Kidney epithelial cell (primary cell): ENCODE measurements around the gene DISC1. TPM values are rescaled to one million over a fixed set of nuclear protein-coding genes. Genes with fewer than 3 reads are reported as not detected.
"Not testable (repeated sequence)": the region's sequence is repeated elsewhere in the genome, so short reads cannot be mapped to it uniquely, and the experiment has no call there.

Experiments
- DNase-seq: peaks from one replicate; pipeline ENCODE4 v3.0.0-alpha.2; 2010; ENCODE audit warnings: low read depth
- H3K27me3 ChIP-seq: 2 replicates; pipeline ENCODE4 v1.6.0; 2011; ENCODE audit warnings: low read length; ENCODE audit not compliant: control insufficient read depth, insufficient read depth
- H3K36me3 ChIP-seq: 2 replicates; pipeline ENCODE4 v1.5.1; 2011; ENCODE audit warnings: low read length; ENCODE audit not compliant: control insufficient read depth, insufficient read depth
- H3K4me3 ChIP-seq: 2 replicates; pipeline ENCODE4 v1.5.1; 2011; ENCODE audit warnings: low read depth, mild to moderate bottlenecking, control low read depth, low read length
- CTCF ChIP-seq: IDR thresholded peaks from 2 replicates; pipeline ENCODE4 v1.5.1; 2011; ENCODE audit warnings: mild to moderate bottlenecking, moderate library complexity, low read length, control low read depth, inconsistent platforms; ENCODE audit not compliant: insufficient read depth, poor library complexity, severe bottlenecking
- total RNA-seq: library from RNA; depleted of rRNA; stranded (reverse); fragments of >200 nt; gene quantifications from 2 replicates; pipeline ENCODE4 v1.2.3, GENCODE V29; 2015

The DISC1 gene
- total RNA-seq, 1 donor from 2014 or later, result 5.8 TPM

DNA sequence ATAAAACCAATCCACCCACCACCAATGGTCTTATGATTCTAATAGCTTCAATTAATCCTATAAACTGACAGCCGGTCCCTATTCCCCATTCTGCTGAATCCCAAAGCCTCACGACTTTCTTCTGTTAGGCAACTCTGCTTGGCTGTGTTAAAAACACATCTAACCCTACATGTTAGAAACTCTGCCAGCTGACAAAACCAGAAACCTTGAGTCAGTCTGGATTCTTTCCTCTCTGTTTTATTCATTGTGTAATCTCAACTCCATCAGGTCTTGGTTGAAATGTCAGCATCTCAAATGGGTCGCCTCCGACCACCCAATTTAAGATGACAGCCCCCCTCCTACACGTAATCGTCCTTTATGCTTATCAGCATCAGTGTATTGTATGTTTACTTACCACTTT lies 312.1 kb downstream of the DISC1 start:
- no peak overlapping the region for H3K4me3 ChIP-seq
- no peaks in the 10 kb centered on the region for H3K27me3 ChIP-seq
- no peak for TF ChIP-seq CTCF
- H3K36me3 ChIP-seq, result no peaks in the 10 kb centered on the region
- DNase-seq, result no peak

GRCh38 chr1:231939118-231939517 lies 312.5 kb downstream of the DISC1 start:
- H3K4me3 ChIP-seq, result no peak overlapping the region
- H3K36me3 ChIP-seq, result no peaks in the 10 kb centered on the region
- H3K27me3 ChIP-seq, result no peaks in the 10 kb centered on the region
- DNase-seq, result no peak
- no peak for TF ChIP-seq CTCF

DNA sequence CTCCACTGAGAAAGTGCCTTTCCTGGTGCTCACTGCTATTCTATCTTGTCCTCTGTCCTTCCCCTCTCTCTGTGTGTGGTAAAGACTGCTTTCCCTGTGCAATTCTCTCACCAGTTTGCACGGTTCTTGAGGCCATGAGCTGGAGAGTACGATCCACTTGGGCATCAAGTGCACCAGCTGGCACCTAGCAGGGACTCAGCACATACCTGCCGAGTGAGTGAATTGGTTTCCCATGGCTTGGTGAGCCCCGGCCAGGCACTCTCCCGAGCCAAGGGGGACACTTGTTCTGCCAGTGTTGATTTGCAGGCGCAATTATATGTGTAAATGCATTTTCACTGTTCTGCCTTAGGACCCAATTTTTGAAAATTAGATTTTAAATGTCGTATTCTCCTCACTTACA lies 313.5 kb downstream of the DISC1 start:
- no peak for TF ChIP-seq CTCF
- H3K36me3 ChIP-seq, result no peaks in the 10 kb centered on the region
- H3K4me3 ChIP-seq, result no peak overlapping the region
- no peaks in the 10 kb centered on the region for H3K27me3 ChIP-seq
- no peak for DNase-seq

- TF ChIP-seq CTCF, result no peak
Measured at GRCh38 chr1:231940701-231941100, 314.1 kb downstream of the DISC1 start.

GRCh38 chr1:231943084-231943483 lies 316.5 kb downstream of the DISC1 start:
- no peak for DNase-seq
- Histone ChIP-seq H3K36me3 (no peaks in the 10 kb centered on the region), H3K4me3 (no peak overlapping the region), H3K27me3 (no peaks in the 10 kb centered on the region)
- TF ChIP-seq CTCF, result no peak

More at GRCh38 chr1:231940701-231941100, 314.1 kb downstream of the DISC1 start:
- no peak for DNase-seq
- H3K36me3 ChIP-seq, result no peaks in the 10 kb centered on the region
- no peak overlapping the region for H3K4me3 ChIP-seq
- no peaks in the 10 kb centered on the region for H3K27me3 ChIP-seq

- not testable (repeated sequence) for H3K36me3 ChIP-seq, DNase-seq, H3K4me3 ChIP-seq, H3K27me3 ChIP-seq
Measured at GRCh38 chr1:231948102-231948501, 321.5 kb downstream of the DISC1 start.
